ENCODE results near the gene CHSY1. TPM values are rescaled to one million over a fixed set of nuclear protein-coding genes. Genes with fewer than 3 reads are reported as not detected.

CHSY1 gene
- total RNA-seq, 1 donor from 2014 or later, result 46.7 TPM

GRCh38 chr15:101232677-101233076 is 19.2 kb downstream of the CHSY1 start:
- Mint-ChIP-seq H3K36me3 (ENCODE audit: low read depth) (peaks cover 40% of the 10 kb centered on the region), H3K9me3 (peaks cover 4% of the 10 kb centered on the region)

GRCh38 chr15:101228313-101228712 is 23.5 kb downstream of the CHSY1 start:
- peaks cover 26% of the 10 kb centered on the region for H3K36me3 Mint-ChIP-seq (ENCODE audit: low read depth)
- TF ChIP-seq CTCF (conservative IDR thresholded peaks at IDR 0.05), result no peak

More at GRCh38 chr15:101232677-101233076, 19.2 kb downstream of the CHSY1 start:
- Mint-ChIP-seq H3K4me3 (no peak overlapping the region), H3K4me1 (peaks cover 31% of the 10 kb centered on the region), H3K27me3 (ENCODE audit: low read depth) (no peaks in the 10 kb centered on the region), H3K27ac (ENCODE audit: unreplicated experiment) (no peak overlapping the region)
- TF ChIP-seq CTCF (conservative IDR thresholded peaks at IDR 0.05), result no peak
- DNase-seq (ENCODE audit: low read depth, low spot score), result no peak

GRCh38 chr15:101225658-101226057 is 26.2 kb downstream of the CHSY1 start:
- peaks cover 53% of the 10 kb centered on the region for H3K4me1 Mint-ChIP-seq
- peaks cover 22% of the 10 kb centered on the region for H3K36me3 Mint-ChIP-seq (ENCODE audit: low read depth)
- DNase-seq (ENCODE audit: low read depth, low spot score), result no peak
- TF ChIP-seq CTCF (conservative IDR thresholded peaks at IDR 0.05), result no peak
- peaks cover 4% of the 10 kb centered on the region for H3K9me3 Mint-ChIP-seq
- no peaks in the 10 kb centered on the region for H3K27me3 Mint-ChIP-seq (ENCODE audit: low read depth)
- H3K27ac Mint-ChIP-seq (ENCODE audit: unreplicated experiment), result no peak overlapping the region
- no peak overlapping the region for H3K4me3 Mint-ChIP-seq

More at GRCh38 chr15:101228313-101228712, 23.5 kb downstream of the CHSY1 start:
- H3K4me1 Mint-ChIP-seq, result peaks cover 45% of the 10 kb centered on the region
- no peak overlapping the region for H3K4me3 Mint-ChIP-seq
- H3K9me3 Mint-ChIP-seq, result peaks cover 4% of the 10 kb centered on the region
- H3K27me3 Mint-ChIP-seq (ENCODE audit: low read depth), result no peaks in the 10 kb centered on the region
- peak overlapping the region; percentile 60 for H3K27ac Mint-ChIP-seq (ENCODE audit: unreplicated experiment)
- no peak for DNase-seq (ENCODE audit: low read depth, low spot score)

GRCh38 chr15:101221902-101222301 is 29.9 kb downstream of the CHSY1 start:
- no peaks in the 10 kb centered on the region for H3K9me3 Mint-ChIP-seq
- H3K27ac Mint-ChIP-seq (ENCODE audit: unreplicated experiment), result peak overlapping the region; percentile 32
- H3K36me3 Mint-ChIP-seq (ENCODE audit: low read depth), result peaks cover 13% of the 10 kb centered on the region

GRCh38 chr15:101220060-101220459 is 31.8 kb downstream of the CHSY1 start:
- Mint-ChIP-seq H3K4me3 (peak overlapping the region; percentile 49), H3K27me3 (ENCODE audit: low read depth) (no peaks in the 10 kb centered on the region), H3K9me3 (no peaks in the 10 kb centered on the region), H3K36me3 (ENCODE audit: low read depth) (peaks cover 8% of the 10 kb centered on the region), H3K4me1 (peaks cover 58% of the 10 kb centered on the region), H3K27ac (ENCODE audit: unreplicated experiment) (peak overlapping the region; percentile 9)
- TF ChIP-seq CTCF (conservative IDR thresholded peaks at IDR 0.05), result no peak
- no peak for DNase-seq (ENCODE audit: low read depth, low spot score)

More at GRCh38 chr15:101221902-101222301, 29.9 kb downstream of the CHSY1 start:
- peaks cover 63% of the 10 kb centered on the region for H3K4me1 Mint-ChIP-seq
- H3K27me3 Mint-ChIP-seq (ENCODE audit: low read depth), result no peaks in the 10 kb centered on the region
- DNase-seq (ENCODE audit: low read depth, low spot score), result no peak
- peak overlapping the region; percentile 67 for H3K4me3 Mint-ChIP-seq
- no peak for TF ChIP-seq CTCF (conservative IDR thresholded peaks at IDR 0.05)
